ENCODE results near the gene PSMD7.

- TF ChIP-seq, protein P1, sequence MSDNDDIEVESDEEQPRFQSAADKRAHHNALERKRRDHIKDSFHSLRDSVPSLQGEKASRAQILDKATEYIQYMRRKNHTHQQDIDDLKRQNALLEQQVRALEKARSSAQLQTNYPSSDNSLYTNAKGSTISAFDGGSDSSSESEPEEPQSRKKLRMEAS (IDR thresholded peaks at IDR 0.05): no peak
- TF ChIP-seq POLR2AphosphoS5 (IDR thresholded peaks at IDR 0.05; ENCODE audit: low read depth, low read length): no peak
- no peak for TF ChIP-seq CTCF (IDR thresholded peaks at IDR 0.05 in 2 of 3, conservative IDR thresholded peaks at IDR 0.05 in 1 of 3; ENCODE audit: borderline replicate concordance in 1 of 3, insufficient read depth in 1 of 3, low read depth in 2 of 3, low read length in 2 of 3)
- no peak for TF ChIP-seq EZH2phosphoT487 (IDR thresholded peaks at IDR 0.05; ENCODE audit: borderline replicate concordance)
- TF ChIP-seq, protein P2, sequence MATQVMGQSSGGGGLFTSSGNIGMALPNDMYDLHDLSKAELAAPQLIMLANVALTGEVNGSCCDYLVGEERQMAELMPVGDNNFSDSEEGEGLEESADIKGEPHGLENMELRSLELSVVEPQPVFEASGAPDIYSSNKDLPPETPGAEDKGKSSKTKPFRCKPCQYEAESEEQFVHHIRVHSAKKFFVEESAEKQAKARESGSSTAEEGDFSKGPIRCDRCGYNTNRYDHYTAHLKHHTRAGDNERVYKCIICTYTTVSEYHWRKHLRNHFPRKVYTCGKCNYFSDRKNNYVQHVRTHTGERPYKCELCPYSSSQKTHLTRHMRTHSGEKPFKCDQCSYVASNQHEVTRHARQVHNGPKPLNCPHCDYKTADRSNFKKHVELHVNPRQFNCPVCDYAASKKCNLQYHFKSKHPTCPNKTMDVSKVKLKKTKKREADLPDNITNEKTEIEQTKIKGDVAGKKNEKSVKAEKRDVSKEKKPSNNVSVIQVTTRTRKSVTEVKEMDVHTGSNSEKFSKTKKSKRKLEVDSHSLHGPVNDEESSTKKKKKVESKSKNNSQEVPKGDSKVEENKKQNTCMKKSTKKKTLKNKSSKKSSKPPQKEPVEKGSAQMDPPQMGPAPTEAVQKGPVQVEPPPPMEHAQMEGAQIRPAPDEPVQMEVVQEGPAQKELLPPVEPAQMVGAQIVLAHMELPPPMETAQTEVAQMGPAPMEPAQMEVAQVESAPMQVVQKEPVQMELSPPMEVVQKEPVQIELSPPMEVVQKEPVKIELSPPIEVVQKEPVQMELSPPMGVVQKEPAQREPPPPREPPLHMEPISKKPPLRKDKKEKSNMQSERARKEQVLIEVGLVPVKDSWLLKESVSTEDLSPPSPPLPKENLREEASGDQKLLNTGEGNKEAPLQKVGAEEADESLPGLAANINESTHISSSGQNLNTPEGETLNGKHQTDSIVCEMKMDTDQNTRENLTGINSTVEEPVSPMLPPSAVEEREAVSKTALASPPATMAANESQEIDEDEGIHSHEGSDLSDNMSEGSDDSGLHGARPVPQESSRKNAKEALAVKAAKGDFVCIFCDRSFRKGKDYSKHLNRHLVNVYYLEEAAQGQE (IDR thresholded peaks at IDR 0.05; ENCODE audit: low read depth): no peak
- TF ChIP-seq ZFX (IDR thresholded peaks at IDR 0.05): no peak
- no peak for TF ChIP-seq RAD21 (IDR thresholded peaks at IDR 0.05; ENCODE audit: low read depth)
- TF ChIP-seq TCF7L2 (IDR thresholded peaks at IDR 0.05; ENCODE audit: borderline replicate concordance, extremely low read depth, insufficient read depth, insufficient read length): no peak
- no peak for TF ChIP-seq POLR2A (IDR thresholded peaks at IDR 0.05; ENCODE audit: borderline replicate concordance, extremely low read depth, insufficient read depth, insufficient read length)
- TF ChIP-seq EZH2 (IDR thresholded peaks at IDR 0.05): no peak
- TF ChIP-seq ZNF274 (IDR thresholded peaks at IDR 0.05; ENCODE audit: low read depth, low read length): no peak
- no peak for TF ChIP-seq YY1 (IDR thresholded peaks at IDR 0.05; ENCODE audit: extremely low read depth, insufficient replicate concordance, low read depth, low read length)
Observed at GRCh38 chr16:74298104-74298503, 1.5 kb downstream of the PSMD7 start.

All from HCT116 (cell line).